Thymus (tissue), 11 donors: Measurements from ENCODE around the gene PNKD. TPM values are rescaled to one million over a fixed set of nuclear protein-coding genes. Genes with fewer than 3 reads are reported as not detected.

Experiments used
- DNase-seq, 9 donors: peaks; one replicate each; pipeline ENCODE4 v3.0.0-alpha.2; 2013; ENCODE audit warnings: low spot score in 9 of 9, low read depth in 6 of 9, missing footprints in 1 of 9
- H3K27ac ChIP-seq, 2 donors: one replicate each; pipeline ENCODE4 v1.5.1; 2013; ENCODE audit warnings: control low read depth in 1 of 2, low read depth in 1 of 2, low read length in 1 of 2, mild to moderate bottlenecking in 1 of 2, moderate library complexity in 1 of 2
- H3K27me3 ChIP-seq, 2 donors: one replicate each; pipeline ENCODE4 v1.5.1; 2013; ENCODE audit warnings: low read length in 1 of 2; ENCODE audit not compliant: control insufficient read depth in 2 of 2, insufficient read depth in 1 of 2
- H3K36me3 ChIP-seq, 2 donors: one replicate each; pipeline ENCODE4 v1.5.1; 2013; ENCODE audit warnings: low read length in 1 of 2, mild to moderate bottlenecking in 1 of 2, moderate library complexity in 1 of 2; ENCODE audit not compliant: control insufficient read depth in 2 of 2, insufficient read depth in 2 of 2
- H3K4me1 ChIP-seq, 2 donors: one replicate each; pipeline ENCODE4 v1.5.1; 2013; ENCODE audit warnings: low read length in 2 of 2; ENCODE audit not compliant: control insufficient read depth in 2 of 2, insufficient read depth in 2 of 2
- H3K4me3 ChIP-seq, 2 donors: one replicate each; pipeline ENCODE4 v1.5.1; 2013; ENCODE audit warnings: low read length in 2 of 2, control low read depth in 1 of 2, mild to moderate bottlenecking in 1 of 2
- H3K9me3 ChIP-seq, 2 donors: one replicate each; pipeline ENCODE4 v1.5.1; 2013; ENCODE audit warnings: low read length in 1 of 2, mild to moderate bottlenecking in 1 of 2; ENCODE audit not compliant: control insufficient read depth in 2 of 2, insufficient read depth in 1 of 2
- WGBS: extraction: QIAGEN DNeasy Blood & Tissue Kit; methylation state at CpG from one replicate; pipeline ENCODE4 v1.1.7; 2013; 5-methylcytosine and 5-hydroxymethylcytosine counted together
- polyA plus RNA-seq: library from polyadenylated mRNA; stranded (reverse); fragments of 200-250 nt; gene quantifications from one replicate; pipeline ENCODE4 v1.2.3, GENCODE V29; 2013
- total RNA-seq: library from RNA; stranded (reverse); fragments of 120-200 nt; gene quantifications from one replicate; pipeline ENCODE4 v1.2.4, GENCODE V29; 2013
- donor health status: healthy.

Gene PNKD
- total and polyA plus RNA-seq, 2 donors: 61.9 to 76.1 TPM

- Histone ChIP-seq H3K27ac (peak overlapping the region; percentile 40 to 62), H3K36me3 (no peaks in the 10 kb centered on the region), H3K9me3 (no peaks in the 10 kb centered on the region), H3K4me3 (no peak overlapping the region), H3K4me1 (peaks cover 5 to 44% of the 10 kb centered on the region in 2 donors), H3K27me3 (no peaks in the 10 kb centered on the region)
- DNase-seq: no peak
- WGBS: 100% methylated on average over 1 of the region's 1 CpG
These were observed 62.0 kb downstream of the PNKD start for GRCh38 chr2:218332288-218332687.

- no peaks in the 10 kb centered on the region for H3K27me3 ChIP-seq
- peak overlapping the region; percentile 15 to 45 for H3K27ac ChIP-seq
These were observed 62.8 kb downstream of the PNKD start for GRCh38 chr2:218332920-218333645.

DNA sequence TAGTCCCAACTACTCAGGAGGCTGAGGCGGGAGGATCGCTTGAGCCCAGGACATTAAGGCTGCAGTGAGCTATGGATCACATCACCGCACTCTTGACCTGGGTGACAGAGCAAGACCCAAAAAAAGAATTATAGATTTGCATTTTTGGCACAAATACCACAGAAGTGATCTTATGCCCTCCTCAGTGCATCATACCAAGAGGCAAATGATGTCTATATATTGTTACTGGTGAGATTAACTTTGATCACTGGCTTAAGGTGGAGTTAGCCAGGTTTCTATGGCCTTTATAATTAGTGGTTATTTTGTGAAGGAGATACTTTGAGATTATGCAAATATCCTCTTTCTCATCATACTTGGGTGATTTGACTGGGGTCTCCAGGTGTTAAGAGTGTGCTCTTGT lies 64.2 kb downstream of the PNKD start:
- Histone ChIP-seq H3K27me3 (no peaks in the 10 kb centered on the region), H3K4me1 (peaks cover 5 to 29% of the 10 kb centered on the region in 2 donors), H3K27ac (no peak overlapping the region), H3K36me3 (no peaks in the 10 kb centered on the region), H3K9me3 (no peaks in the 10 kb centered on the region), H3K4me3 (no peak overlapping the region)
- WGBS: 96% methylated on average over 3 of the region's 3 CpGs
- DNase-seq: no peak

More at GRCh38 chr2:218332920-218333645, 62.8 kb downstream of the PNKD start:
- H3K4me3 ChIP-seq: no peak overlapping the region
- no peaks in the 10 kb centered on the region for H3K9me3 ChIP-seq
- WGBS: 36% methylated on average over 16 of the region's 16 CpGs
- H3K36me3 ChIP-seq: no peaks in the 10 kb centered on the region
- H3K4me1 ChIP-seq: peaks cover 5 to 36% of the 10 kb centered on the region in 2 donors
- DNase-seq: peak in 1 of 9 donors; percentile 48

DNA sequence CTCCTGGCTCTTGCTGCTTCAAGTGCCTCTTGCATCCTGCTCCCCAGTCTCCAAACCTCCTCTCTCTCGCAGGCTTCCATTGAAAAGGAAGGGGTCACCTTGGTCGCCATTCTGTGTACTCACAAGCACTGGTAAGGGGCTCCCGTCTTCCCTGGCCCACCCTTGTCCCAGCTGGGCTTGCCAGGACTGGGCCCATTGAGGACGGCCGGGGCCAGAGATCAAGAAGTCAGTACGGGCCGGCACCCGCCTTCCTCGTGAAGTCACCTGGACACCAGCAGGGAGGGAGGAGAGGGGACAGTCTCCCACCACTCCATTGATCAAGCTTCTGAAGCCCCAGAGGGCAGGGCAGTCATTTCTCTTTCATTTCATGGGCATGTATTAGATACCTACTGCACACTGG lies 70.3 kb downstream of the PNKD start:
- WGBS: 99% methylated on average over 9 of the region's 9 CpGs
- H3K36me3 ChIP-seq: no peaks in the 10 kb centered on the region
- no peak overlapping the region for H3K4me3 ChIP-seq
- no peaks in the 10 kb centered on the region for H3K4me1 ChIP-seq
- no peaks in the 10 kb centered on the region for H3K9me3 ChIP-seq
- no peak for DNase-seq
- no peaks in the 10 kb centered on the region for H3K27me3 ChIP-seq
- no peak overlapping the region for H3K27ac ChIP-seq

GRCh38 chr2:218341381-218341780 lies 71.1 kb downstream of the PNKD start:
- no peaks in the 10 kb centered on the region for H3K36me3 ChIP-seq
- H3K4me3 ChIP-seq: no peak overlapping the region
- no peaks in the 10 kb centered on the region for H3K9me3 ChIP-seq
- no peaks in the 10 kb centered on the region for H3K27me3 ChIP-seq
- no peak for DNase-seq
- H3K4me1 ChIP-seq: no peaks in the 10 kb centered on the region
- WGBS: 96% methylated on average over 8 of the region's 8 CpGs
- no peak overlapping the region for H3K27ac ChIP-seq

DNA sequence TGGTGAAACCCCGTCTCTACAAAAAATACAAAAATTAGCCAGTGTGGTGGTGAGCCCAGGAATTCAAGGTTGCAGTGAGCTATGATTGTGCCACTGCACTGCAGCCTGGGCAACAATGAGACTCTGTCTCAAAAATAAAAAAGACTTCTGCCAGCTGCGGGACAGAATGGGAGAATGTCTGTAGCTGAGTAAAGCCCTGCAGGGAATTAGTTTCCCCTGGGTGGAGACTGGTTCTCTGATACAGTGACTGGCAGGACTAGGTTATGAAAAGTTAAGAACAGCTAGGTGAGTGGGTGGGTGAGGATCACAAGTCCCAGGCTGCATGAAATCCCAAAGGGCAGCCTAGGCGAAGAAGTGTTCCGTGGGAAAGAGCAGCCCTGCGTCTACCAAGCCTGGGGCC lies 72.5 kb downstream of the PNKD start:
- no peaks in the 10 kb centered on the region for H3K36me3 ChIP-seq
- no peaks in the 10 kb centered on the region for H3K9me3 ChIP-seq
- WGBS: 98% methylated on average over 5 of the region's 5 CpGs
- H3K4me1 ChIP-seq: no peaks in the 10 kb centered on the region
- H3K27me3 ChIP-seq: no peaks in the 10 kb centered on the region
- H3K27ac ChIP-seq: no peak overlapping the region
- no peak for DNase-seq
- H3K4me3 ChIP-seq: no peak overlapping the region

DNA sequence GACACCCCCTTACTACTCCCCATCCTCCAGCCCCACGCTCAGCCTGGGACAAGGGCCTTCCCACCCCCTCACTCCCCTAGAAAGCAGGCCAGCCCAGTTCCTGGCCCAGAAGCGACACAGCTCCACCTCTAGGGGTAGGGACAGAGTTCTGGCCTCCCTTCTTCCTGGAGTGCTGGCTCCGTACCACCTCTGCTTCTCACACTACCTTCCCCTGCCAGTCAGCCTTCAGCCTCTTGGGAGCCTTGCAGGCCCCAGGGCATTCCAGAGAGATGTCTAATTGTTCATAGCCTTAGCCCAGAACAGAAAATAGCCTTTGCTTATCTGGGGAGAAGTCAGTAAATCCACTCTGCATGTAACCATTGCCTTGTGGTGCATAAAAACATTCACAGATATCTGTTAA lies 73.3 kb downstream of the PNKD start:
- no peak overlapping the region for H3K27ac ChIP-seq
- H3K4me1 ChIP-seq: no peaks in the 10 kb centered on the region
- H3K36me3 ChIP-seq: no peaks in the 10 kb centered on the region
- H3K27me3 ChIP-seq: no peaks in the 10 kb centered on the region
- no peak overlapping the region for H3K4me3 ChIP-seq
- H3K9me3 ChIP-seq: no peaks in the 10 kb centered on the region
- DNase-seq: no peak
- WGBS: 96% methylated on average over 3 of the region's 3 CpGs

GRCh38 chr2:218344090-218344754 lies 73.9 kb downstream of the PNKD start:
- Histone ChIP-seq H3K9me3 (no peaks in the 10 kb centered on the region), H3K4me1 (no peaks in the 10 kb centered on the region), H3K36me3 (no peaks in the 10 kb centered on the region), H3K4me3 (no peak overlapping the region), H3K27ac (no peak overlapping the region), H3K27me3 (no peaks in the 10 kb centered on the region)
- WGBS: 98% methylated on average over 12 of the region's 12 CpGs
- no peak for DNase-seq

GRCh38 chr2:218344755-218345417 lies 74.6 kb downstream of the PNKD start:
- Histone ChIP-seq H3K36me3 (no peaks in the 10 kb centered on the region), H3K9me3 (peaks cover 0 to 4% of the 10 kb centered on the region in 2 donors), H3K4me3 (no peak overlapping the region), H3K27me3 (no peaks in the 10 kb centered on the region), H3K4me1 (no peaks in the 10 kb centered on the region), H3K27ac (no peak overlapping the region)
- 98% methylated on average over 22 of the region's 22 CpGs for WGBS
- no peak for DNase-seq
